Left ventricle myocardium superior (tissue), 1 donor: Measurements from ENCODE around the gene ACSL6. TPM values are rescaled to one million over a fixed set of nuclear protein-coding genes. Genes with fewer than 3 reads are reported as not detected.

Source experiments
- ATAC-seq: fragments of 200-7000 bp; cut with Tn5 transposase; one replicate; pipeline ENCODE4 v1.9.1; 2020; ENCODE audit warnings: mild to moderate bottlenecking, moderate library complexity
- DNase-seq: peaks from one replicate; pipeline ENCODE4 v3.0.0-alpha.2; 2020
- intact Hi-C: fragments of 100-400 bp; cut with micrococcal nuclease; formaldehyde crosslinking; loops from one replicate; pipeline ENCODE4 v1.11.0; 2022
- total RNA-seq: library from RNA; stranded (reverse); fragmentation: NEBNext Ultra II Directional; extraction: Animal tissue kit (Norgen Biotek cat#: 25700); gene quantifications from one replicate; pipeline ENCODE4 v1.2.1, GENCODE V29; 2021
- donor health status: DM: no; HTN: yes; CAD: no; lungs with severe emphysema.

Gene ACSL6
- total RNA-seq, 1 donor from 2014 or later = 4.4 TPM

- intact Hi-C loops = no loop called here
- no peak for DNase-seq
- no peak for ATAC-seq
Measured at GRCh38 chr5:131965826-131966415, 45.5 kb downstream of the ACSL6 start.

GRCh38 chr5:131959906-131960305, 51.6 kb downstream of the ACSL6 start:
- no peak for DNase-seq
- ATAC-seq = no peak
- intact Hi-C loops = no loop called here

GRCh38 chr5:131959136-131959535, 52.3 kb downstream of the ACSL6 start:
- DNase-seq (no peak), ATAC-seq (no peak)
- intact Hi-C loops = no loop called here

GRCh38 chr5:131957721-131958441, 53.6 kb downstream of the ACSL6 start:
- DNase-seq = no peak
- intact Hi-C loops = no loop called here
- no peak for ATAC-seq

- no peak for ATAC-seq
- no peak for DNase-seq
- intact Hi-C loops = no loop called here
Measured at GRCh38 chr5:131953969-131954368, 57.5 kb downstream of the ACSL6 start.

GRCh38 chr5:131952301-131952857, 59.1 kb downstream of the ACSL6 start:
- intact Hi-C loops = no loop called here
- no peak for DNase-seq
- no peak for ATAC-seq

GRCh38 chr5:131950706-131951105, 60.8 kb downstream of the ACSL6 start:
- DNase-seq = no peak
- ATAC-seq = no peak
- intact Hi-C loops = no loop called here

- intact Hi-C loops = no loop called here
- DNase-seq = no peak
- no peak for ATAC-seq
Measured at GRCh38 chr5:131947445-131947844, 64.0 kb downstream of the ACSL6 start.

- intact Hi-C loops = no loop called here
- ATAC-seq = no peak
- peak; percentile 32 for DNase-seq
Measured at GRCh38 chr5:131945551-131946168, 65.8 kb downstream of the ACSL6 start, which contains the start of gene MEIKIN. Gene MEIKIN, minus strand, starts transcription at chr5:131945663. Its CDS starts 158 bp downstream, at chr5:131945505.

GRCh38 chr5:131944702-131945550, 66.5 kb downstream of the ACSL6 start:
- intact Hi-C loops = no loop called here
- DNase-seq = no peak
- no peak for ATAC-seq

GRCh38 chr5:131943916-131944315, 67.5 kb downstream of the ACSL6 start:
- DNase-seq (no peak), ATAC-seq (no peak)
- intact Hi-C loops = no loop called here

- intact Hi-C loops = no loop called here
- ATAC-seq = no peak
- DNase-seq = no peak
Measured at GRCh38 chr5:131942016-131942415, 69.4 kb downstream of the ACSL6 start.

GRCh38 chr5:131939690-131940345, 71.6 kb downstream of the ACSL6 start:
- ATAC-seq = no peak
- intact Hi-C loops = no loop called here

GRCh38 chr5:131932235-131932634, 79.2 kb downstream of the ACSL6 start:
- DNase-seq (no peak), ATAC-seq (no peak)
- intact Hi-C loops = no loop called here

More at GRCh38 chr5:131939690-131940345, 71.6 kb downstream of the ACSL6 start:
- DNase-seq = no peak

GRCh38 chr5:131928957-131929356, 82.5 kb downstream of the ACSL6 start:
- intact Hi-C loops = no loop called here
- DNase-seq (no peak), ATAC-seq (no peak)

GRCh38 chr5:131926168-131926567, 85.3 kb downstream of the ACSL6 start:
- intact Hi-C loops = no loop called here
- DNase-seq (no peak), ATAC-seq (no peak)

- DNase-seq (no peak), ATAC-seq (no peak)
- intact Hi-C loops = no loop called here
Measured at GRCh38 chr5:131916481-131916880, 95.0 kb downstream of the ACSL6 start.

GRCh38 chr5:131914472-131914871, 97.0 kb downstream of the ACSL6 start:
- ATAC-seq (no peak), DNase-seq (no peak)
- intact Hi-C loops = no loop called here

- no peak for ATAC-seq
- no peak for DNase-seq
- intact Hi-C loops = no loop called here
Measured at GRCh38 chr5:131913603-131914002, 97.9 kb downstream of the ACSL6 start.
